Measurements from ENCODE around the gene FAM171A2.

The FAM171A2 gene

GRCh38 chr17:44387804-44388203 lies 24.2 kb upstream of the FAM171A2 start:
- Mint-ChIP-seq H3K36me3 (ENCODE audit: low read depth) (no peaks in the 10 kb centered on the region), H3K27ac (no peak overlapping the region), H3K9me3 (no peaks in the 10 kb centered on the region), H3K4me3 (no peak overlapping the region), H3K4me1 (ENCODE audit: low read depth) (peaks cover 18% of the 10 kb centered on the region), H3K27me3 (peaks cover 20% of the 10 kb centered on the region)

- H3K27me3 Mint-ChIP-seq: peaks cover 29% of the 10 kb centered on the region
- H3K4me1 Mint-ChIP-seq (ENCODE audit: low read depth): peaks cover 18% of the 10 kb centered on the region
- H3K36me3 Mint-ChIP-seq (ENCODE audit: low read depth): no peaks in the 10 kb centered on the region
- no peak overlapping the region for H3K27ac Mint-ChIP-seq
- H3K4me3 Mint-ChIP-seq: peak overlapping the region; percentile 72
- H3K9me3 Mint-ChIP-seq: no peaks in the 10 kb centered on the region
Measured at GRCh38 chr17:44386182-44386525, 22.5 kb upstream of the FAM171A2 start.

DNA sequence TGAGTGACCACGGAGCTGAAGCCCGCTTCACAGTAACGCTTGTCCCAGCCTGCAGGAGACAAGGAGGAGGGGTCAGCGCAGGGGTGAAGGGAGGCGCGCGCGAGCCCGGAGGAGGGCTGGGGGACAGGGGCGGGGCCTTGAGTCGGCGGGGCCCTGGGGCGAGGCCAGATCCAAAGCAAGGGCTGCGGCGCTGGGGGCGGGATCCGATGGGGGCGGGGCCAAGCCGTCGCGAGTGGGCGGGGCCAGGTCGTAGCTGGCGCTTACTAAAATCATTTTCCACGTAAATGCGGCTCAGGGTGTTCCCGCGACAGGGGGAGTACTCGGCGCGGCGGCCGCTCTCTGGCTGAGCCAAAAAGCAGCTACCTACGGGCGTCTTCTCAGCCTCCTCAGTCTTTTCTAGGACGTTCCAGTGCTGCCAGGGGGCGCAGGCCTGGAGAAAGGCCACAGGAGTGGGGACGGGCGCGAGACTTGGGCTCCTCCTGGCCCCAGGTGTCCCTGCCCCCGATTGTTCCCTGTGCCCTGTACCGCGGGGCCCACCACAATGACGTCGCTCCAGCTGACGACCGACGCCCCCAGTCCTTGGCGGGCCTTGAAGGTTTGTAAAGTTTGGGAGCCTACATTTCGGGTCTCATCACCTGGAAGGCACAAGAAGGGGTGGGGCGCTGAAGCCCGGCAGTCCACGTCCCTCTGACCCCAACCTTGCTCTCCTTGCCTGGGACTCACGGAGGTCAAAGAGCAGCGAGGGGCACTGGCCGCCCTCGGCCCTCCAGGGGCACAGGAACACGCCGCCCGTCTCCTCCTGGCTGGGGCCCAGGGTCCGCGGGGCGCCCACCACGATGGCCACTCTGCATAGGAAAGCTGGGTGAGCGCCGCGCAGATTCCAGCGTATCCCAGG lies 21.9 kb upstream of the FAM171A2 start:
- H3K36me3 Mint-ChIP-seq (ENCODE audit: low read depth): no peaks in the 10 kb centered on the region
- H3K27ac Mint-ChIP-seq: no peak overlapping the region
- peak overlapping the region; percentile 72 for H3K4me3 Mint-ChIP-seq
- H3K9me3 Mint-ChIP-seq: no peaks in the 10 kb centered on the region
- peaks cover 18% of the 10 kb centered on the region for H3K4me1 Mint-ChIP-seq (ENCODE audit: low read depth)
- H3K27me3 Mint-ChIP-seq: peaks cover 29% of the 10 kb centered on the region

DNA sequence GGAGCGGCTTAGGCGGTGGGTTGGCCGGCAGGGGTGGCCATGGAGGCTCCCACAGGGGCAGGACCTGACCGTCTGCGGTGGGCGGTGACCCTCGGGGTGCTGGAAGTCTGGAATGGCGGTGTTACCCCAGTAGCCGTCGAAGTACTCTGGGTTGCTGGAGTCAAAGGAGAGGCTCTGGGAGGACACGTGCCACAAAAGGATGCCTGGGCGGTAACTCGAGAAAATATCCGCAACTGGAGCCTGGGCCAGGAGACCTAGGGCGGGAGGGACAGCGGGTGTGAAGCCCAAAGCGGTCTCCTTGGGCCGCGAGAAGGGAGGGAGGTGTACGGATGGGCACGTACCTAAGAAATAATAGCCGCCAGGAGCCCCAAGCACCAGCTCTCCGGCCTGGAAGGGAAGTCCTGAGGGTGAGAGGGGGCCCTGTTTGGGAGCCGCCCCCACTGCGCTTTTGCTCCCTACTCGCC lies 21.2 kb upstream of the FAM171A2 start:
- Mint-ChIP-seq H3K36me3 (ENCODE audit: low read depth) (no peaks in the 10 kb centered on the region), H3K4me1 (ENCODE audit: low read depth) (peaks cover 16% of the 10 kb centered on the region), H3K4me3 (peak overlapping the region; percentile 65), H3K27ac (no peak overlapping the region), H3K27me3 (peaks cover 29% of the 10 kb centered on the region), H3K9me3 (no peaks in the 10 kb centered on the region)

- H3K4me1 Mint-ChIP-seq (ENCODE audit: low read depth): peaks cover 11% of the 10 kb centered on the region
- H3K36me3 Mint-ChIP-seq (ENCODE audit: low read depth): no peaks in the 10 kb centered on the region
- no peak overlapping the region for H3K4me3 Mint-ChIP-seq
- H3K27me3 Mint-ChIP-seq: peaks cover 29% of the 10 kb centered on the region
- H3K27ac Mint-ChIP-seq: no peak overlapping the region
- no peaks in the 10 kb centered on the region for H3K9me3 Mint-ChIP-seq
Measured at GRCh38 chr17:44384281-44384822, 20.7 kb upstream of the FAM171A2 start.

DNA sequence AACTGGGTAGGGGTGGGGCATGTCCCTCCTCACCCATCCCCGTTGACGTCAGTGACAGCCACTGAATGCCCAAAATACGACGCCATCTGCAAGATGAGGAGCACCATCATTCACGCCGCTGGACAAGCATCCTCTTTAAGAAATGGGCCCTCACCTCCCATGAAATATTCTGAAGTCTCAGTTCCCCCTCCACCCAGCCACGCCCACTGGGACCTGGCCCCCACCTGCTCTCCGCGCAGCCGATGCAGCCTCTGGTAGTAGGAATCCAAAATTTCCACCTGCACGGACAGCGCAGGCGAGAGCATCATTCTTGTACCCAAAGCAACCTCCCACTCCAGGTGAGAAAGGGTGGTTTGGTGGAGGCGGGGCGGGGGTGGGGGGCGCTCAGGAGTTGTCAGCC lies 20.2 kb upstream of the FAM171A2 start:
- Mint-ChIP-seq H3K27ac (no peak overlapping the region), H3K27me3 (peaks cover 29% of the 10 kb centered on the region), H3K9me3 (no peaks in the 10 kb centered on the region), H3K4me3 (no peak overlapping the region), H3K36me3 (ENCODE audit: low read depth) (no peaks in the 10 kb centered on the region), H3K4me1 (ENCODE audit: low read depth) (peaks cover 10% of the 10 kb centered on the region)

DNA sequence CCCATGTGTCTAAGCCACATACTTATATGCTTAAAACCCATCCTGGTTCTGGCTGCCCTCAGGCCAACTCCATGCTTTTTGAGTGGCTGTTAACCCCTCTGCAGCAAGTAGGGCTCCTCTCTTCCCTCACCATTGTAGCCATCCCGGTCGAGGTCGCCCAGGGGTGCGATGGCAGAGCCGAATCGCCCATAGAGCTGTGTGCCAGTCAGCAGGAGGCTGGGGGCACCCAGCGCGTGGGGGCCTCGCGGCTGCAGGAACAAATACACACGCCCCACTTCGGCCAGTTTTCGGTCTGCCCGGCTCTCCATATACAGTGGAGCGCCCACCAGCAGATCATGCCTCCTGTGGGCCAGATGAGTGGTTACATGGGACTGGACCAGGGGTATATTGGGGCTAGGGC lies 19.7 kb upstream of the FAM171A2 start:
- no peaks in the 10 kb centered on the region for H3K9me3 Mint-ChIP-seq
- H3K4me1 Mint-ChIP-seq (ENCODE audit: low read depth): peaks cover 10% of the 10 kb centered on the region
- no peak overlapping the region for H3K4me3 Mint-ChIP-seq
- H3K27ac Mint-ChIP-seq: no peak overlapping the region
- H3K27me3 Mint-ChIP-seq: peaks cover 29% of the 10 kb centered on the region
- H3K36me3 Mint-ChIP-seq (ENCODE audit: low read depth): no peaks in the 10 kb centered on the region

DNA sequence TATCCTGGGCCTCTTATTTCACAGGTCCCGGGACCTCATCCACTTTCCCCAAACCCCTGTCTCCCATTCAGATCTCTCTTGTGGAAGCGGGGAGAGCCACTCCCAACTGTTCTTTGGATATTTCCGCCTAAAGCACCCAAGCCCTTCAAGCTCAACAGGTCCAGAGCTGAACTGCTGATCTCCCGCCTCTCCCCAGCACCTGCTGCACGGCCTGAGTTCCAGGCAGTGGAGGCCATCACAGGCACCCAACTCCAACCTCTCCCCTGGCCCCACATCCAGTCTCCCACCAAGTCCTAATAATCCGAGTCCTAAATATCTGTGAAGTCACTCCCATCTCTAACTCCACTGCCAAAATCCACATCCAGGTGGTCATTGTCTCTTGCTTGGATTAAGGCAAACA lies 19.3 kb upstream of the FAM171A2 start:
- Mint-ChIP-seq H3K36me3 (ENCODE audit: low read depth) (no peaks in the 10 kb centered on the region), H3K4me3 (no peak overlapping the region), H3K27ac (no peak overlapping the region), H3K9me3 (no peaks in the 10 kb centered on the region), H3K27me3 (peaks cover 27% of the 10 kb centered on the region), H3K4me1 (ENCODE audit: low read depth) (peaks cover 9% of the 10 kb centered on the region)

GRCh38 chr17:44381810-44382305 lies 18.2 kb upstream of the FAM171A2 start:
- no peaks in the 10 kb centered on the region for H3K36me3 Mint-ChIP-seq (ENCODE audit: low read depth)
- H3K4me3 Mint-ChIP-seq: no peak overlapping the region
- peaks cover 24% of the 10 kb centered on the region for H3K27me3 Mint-ChIP-seq
- H3K9me3 Mint-ChIP-seq: no peaks in the 10 kb centered on the region
- H3K27ac Mint-ChIP-seq: no peak overlapping the region
- peaks cover 7% of the 10 kb centered on the region for H3K4me1 Mint-ChIP-seq (ENCODE audit: low read depth)

GRCh38 chr17:44380767-44381166 lies 17.1 kb upstream of the FAM171A2 start:
- Mint-ChIP-seq H3K27me3 (peaks cover 17% of the 10 kb centered on the region), H3K4me1 (ENCODE audit: low read depth) (no peaks in the 10 kb centered on the region), H3K27ac (no peak overlapping the region), H3K4me3 (no peak overlapping the region), H3K36me3 (ENCODE audit: low read depth) (no peaks in the 10 kb centered on the region), H3K9me3 (no peaks in the 10 kb centered on the region)

DNA sequence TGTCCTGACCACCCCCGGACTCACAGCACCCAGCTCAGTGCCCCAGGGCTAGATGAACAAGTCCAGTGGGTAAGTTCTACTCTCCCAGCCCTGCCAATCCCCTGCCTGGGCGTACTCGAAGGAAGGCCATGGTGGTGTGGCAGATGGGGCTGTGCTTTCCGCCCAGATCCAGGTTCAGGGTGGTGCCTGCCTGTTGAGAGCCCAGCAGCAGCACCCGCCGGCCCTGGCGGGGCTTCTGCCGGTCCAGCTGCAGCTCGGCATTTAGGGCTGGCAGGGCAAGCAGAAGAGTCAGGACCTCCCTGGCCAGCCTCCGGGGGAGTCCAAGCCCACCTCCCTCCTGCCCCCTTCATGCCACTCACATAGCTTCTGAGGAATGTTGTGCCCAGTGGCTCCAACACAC lies 16.2 kb upstream of the FAM171A2 start:
- H3K36me3 Mint-ChIP-seq (ENCODE audit: low read depth): no peaks in the 10 kb centered on the region
- H3K27ac Mint-ChIP-seq: no peak overlapping the region
- H3K4me3 Mint-ChIP-seq: no peak overlapping the region
- no peaks in the 10 kb centered on the region for H3K9me3 Mint-ChIP-seq
- H3K27me3 Mint-ChIP-seq: peaks cover 17% of the 10 kb centered on the region
- no peaks in the 10 kb centered on the region for H3K4me1 Mint-ChIP-seq (ENCODE audit: low read depth)

GRCh38 chr17:44378171-44378705 lies 14.6 kb upstream of the FAM171A2 start:
- H3K4me3 Mint-ChIP-seq: no peak overlapping the region
- H3K27me3 Mint-ChIP-seq: peaks cover 13% of the 10 kb centered on the region
- H3K27ac Mint-ChIP-seq: no peak overlapping the region
- H3K36me3 Mint-ChIP-seq (ENCODE audit: low read depth): no peaks in the 10 kb centered on the region
- no peaks in the 10 kb centered on the region for H3K9me3 Mint-ChIP-seq
- no peaks in the 10 kb centered on the region for H3K4me1 Mint-ChIP-seq (ENCODE audit: low read depth)

DNA sequence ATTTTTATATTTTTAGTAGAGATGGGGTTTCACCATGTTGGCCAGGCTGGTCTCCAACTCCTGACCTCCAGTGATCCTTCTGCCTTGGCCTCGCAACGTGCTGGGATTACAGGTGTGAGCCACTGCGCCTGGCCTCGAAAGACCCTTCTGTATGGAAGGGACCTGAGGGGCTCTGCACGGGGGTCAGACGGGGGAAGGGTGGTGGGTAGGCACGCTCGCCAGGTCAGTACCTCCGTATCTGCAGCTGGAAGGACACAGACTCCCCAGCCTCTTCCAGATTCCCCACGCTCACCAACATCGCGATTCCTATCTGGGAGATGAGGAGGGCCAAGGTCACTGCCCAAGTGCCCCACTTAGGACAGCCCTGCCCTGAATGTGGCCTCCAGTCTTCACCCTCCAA lies 13.1 kb upstream of the FAM171A2 start:
- Mint-ChIP-seq H3K9me3 (no peaks in the 10 kb centered on the region), H3K27ac (no peak overlapping the region), H3K4me1 (ENCODE audit: low read depth) (no peaks in the 10 kb centered on the region), H3K4me3 (no peak overlapping the region), H3K27me3 (peaks cover 7% of the 10 kb centered on the region), H3K36me3 (ENCODE audit: low read depth) (no peaks in the 10 kb centered on the region)

- no peaks in the 10 kb centered on the region for H3K36me3 Mint-ChIP-seq (ENCODE audit: low read depth)
- H3K9me3 Mint-ChIP-seq: no peaks in the 10 kb centered on the region
- no peak overlapping the region for H3K4me3 Mint-ChIP-seq
- peaks cover 10% of the 10 kb centered on the region for H3K27me3 Mint-ChIP-seq
- H3K4me1 Mint-ChIP-seq (ENCODE audit: low read depth): no peaks in the 10 kb centered on the region
- H3K27ac Mint-ChIP-seq: no peak overlapping the region
Measured at GRCh38 chr17:44376124-44376523, 12.5 kb upstream of the FAM171A2 start.

DNA sequence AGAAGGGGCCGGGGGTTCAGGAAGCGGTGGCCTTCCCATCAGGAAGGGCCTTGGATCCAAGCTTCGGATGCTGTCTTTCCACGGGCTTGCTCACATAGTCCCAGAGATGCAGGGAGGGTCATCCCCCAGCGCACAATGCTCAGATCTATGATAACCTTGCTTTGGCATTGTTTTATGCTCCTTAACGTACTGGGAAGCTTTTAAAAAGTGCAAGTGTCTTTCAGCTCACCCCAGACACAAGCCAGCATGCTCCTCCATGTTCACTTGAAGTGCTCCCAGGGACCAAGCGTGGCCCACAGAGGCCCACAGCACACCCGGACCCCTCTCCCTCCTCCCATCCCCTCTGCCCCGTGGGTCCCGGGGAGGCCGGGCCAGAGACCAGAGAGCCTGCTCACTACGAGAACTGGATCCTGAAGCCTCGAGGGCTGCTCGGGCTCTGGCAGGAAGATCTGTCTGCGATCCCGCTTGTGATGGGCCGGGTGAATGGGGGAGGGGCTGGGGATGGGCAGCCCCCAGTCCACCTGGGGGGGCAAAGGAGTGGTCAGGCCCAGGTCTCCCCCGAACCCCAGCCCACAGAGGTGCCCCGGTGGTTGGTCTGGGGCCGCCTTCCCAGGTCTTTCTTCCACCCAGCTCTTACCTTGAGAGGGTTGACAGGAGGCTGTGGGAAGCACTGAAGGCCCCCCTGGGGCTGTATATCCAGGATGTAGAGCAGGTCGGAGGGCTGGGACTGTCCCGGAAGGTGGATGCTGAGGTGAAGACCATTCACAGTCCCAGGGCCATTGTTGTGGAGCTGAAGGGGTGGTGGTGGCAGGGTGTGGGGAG lies 11.8 kb upstream of the FAM171A2 start:
- Mint-ChIP-seq H3K4me1 (ENCODE audit: low read depth) (no peaks in the 10 kb centered on the region), H3K27ac (no peak overlapping the region), H3K27me3 (peaks cover 15% of the 10 kb centered on the region), H3K36me3 (ENCODE audit: low read depth) (no peaks in the 10 kb centered on the region), H3K9me3 (no peaks in the 10 kb centered on the region), H3K4me3 (no peak overlapping the region)
